Choroid plexus epithelial cell (primary cell): ENCODE data around the gene FBLIM1.

Source experiments
- DNase-seq: peaks from one replicate; pipeline ENCODE4 v3.0.0-alpha.2; 2010; ENCODE audit warnings: low read depth
- H3K4me3 ChIP-seq: 2 replicates; pipeline ENCODE4 v1.5.1; 2011; ENCODE audit warnings: low read depth, mild to moderate bottlenecking, control low read depth, low read length, moderate library complexity
- CTCF ChIP-seq: conservative IDR thresholded peaks from 2 replicates; pipeline ENCODE4 v1.5.1; 2011; ENCODE audit warnings: low read depth, mild to moderate bottlenecking, control low read depth, inconsistent platforms, low read length, moderate library complexity

Gene FBLIM1

GRCh38 chr1:15731735-15732685 is 26.6 kb upstream of the FBLIM1 start:
- no peak overlapping the region for H3K4me3 ChIP-seq
- no peak for TF ChIP-seq CTCF
- no peak for DNase-seq

- no peak for TF ChIP-seq CTCF
- no peak for DNase-seq
Measured at GRCh38 chr1:15732686-15733081, 25.9 kb upstream of the FBLIM1 start.

GRCh38 chr1:15733218-15733725 is 25.3 kb upstream of the FBLIM1 start:
- DNase-seq: no peak
- no peak overlapping the region for H3K4me3 ChIP-seq
- no peak for TF ChIP-seq CTCF

More at GRCh38 chr1:15732686-15733081, 25.9 kb upstream of the FBLIM1 start:
- no peak overlapping the region for H3K4me3 ChIP-seq

GRCh38 chr1:15733726-15734226 is 24.8 kb upstream of the FBLIM1 start:
- H3K4me3 ChIP-seq: no peak overlapping the region
- no peak for DNase-seq
- TF ChIP-seq CTCF: no peak

GRCh38 chr1:15734296-15734695 is 24.3 kb upstream of the FBLIM1 start:
- TF ChIP-seq CTCF: no peak
- H3K4me3 ChIP-seq: no peak overlapping the region
- no peak for DNase-seq

GRCh38 chr1:15734901-15735300 is 23.7 kb upstream of the FBLIM1 start:
- H3K4me3 ChIP-seq: no peak overlapping the region
- TF ChIP-seq CTCF: no peak
- no peak for DNase-seq
